NCI-H1930 (cell line): ENCODE results near the gene PRM1.
"Not testable (repeated sequence)": the region's sequence is repeated elsewhere in the genome, so short reads cannot be mapped to it uniquely, and the experiment has no call there.

Experiments
- DNase-seq, 2 experiments: peaks; one replicate each; lab custom pipeline; 2025; lab: John Stamatoyannopoulos, UW

The PRM1 gene

GRCh38 chr16:11298143-11298900 is 17.2 kb upstream of the PRM1 start:
- DNase-seq: no peak

DNA sequence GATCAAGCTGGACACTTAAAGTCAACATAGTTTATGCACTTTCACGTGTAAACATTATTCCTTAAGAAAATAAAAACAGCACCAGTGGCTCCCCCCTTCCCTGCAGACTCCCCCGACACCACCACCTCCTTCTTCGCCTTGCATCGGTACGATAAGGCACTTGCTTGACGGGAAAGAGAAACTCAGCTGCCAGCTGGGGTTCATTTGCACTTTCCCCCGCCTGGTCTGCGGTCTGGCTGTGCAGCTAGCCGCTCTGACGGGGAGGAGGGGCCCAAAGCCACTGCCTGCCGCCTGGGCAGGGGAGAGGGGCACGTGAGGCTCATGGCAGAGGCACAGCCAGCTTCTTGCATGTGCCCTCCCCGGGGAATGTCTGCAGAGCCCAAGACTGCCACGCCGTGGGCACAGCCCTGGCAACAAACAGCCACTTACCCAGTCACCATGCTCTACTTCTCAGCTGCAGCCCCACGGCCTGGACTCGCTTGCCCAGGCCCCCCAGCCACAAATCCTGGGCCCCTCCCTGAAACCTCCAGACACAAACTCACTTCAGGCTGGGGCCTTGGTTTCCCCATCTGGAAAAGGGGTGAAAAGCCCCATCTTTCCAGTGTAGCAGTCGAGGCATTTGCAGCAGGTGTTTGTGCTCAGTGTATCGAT is 16.5 kb upstream of the PRM1 start:
- no peak for DNase-seq

GRCh38 chr16:11296706-11297491 is 15.8 kb upstream of the PRM1 start:
- no peak for DNase-seq

DNA sequence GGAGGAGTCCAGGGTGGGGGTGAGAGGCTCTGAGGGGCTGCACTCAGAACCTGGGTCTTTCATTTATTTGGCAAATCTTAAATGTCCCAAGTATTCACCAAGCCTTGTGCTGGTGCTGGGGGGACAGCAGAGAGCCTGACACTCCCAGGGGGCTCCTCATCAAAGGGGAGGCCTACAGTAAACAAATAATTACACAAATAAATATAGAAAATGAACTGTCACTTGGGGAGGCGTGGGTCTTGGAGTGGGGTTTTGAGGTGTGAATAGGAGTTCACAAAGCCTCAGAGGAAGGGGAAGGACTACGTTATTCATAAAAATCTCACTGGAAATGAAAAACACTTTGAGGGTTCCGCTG is 15.2 kb upstream of the PRM1 start:
- no peak for DNase-seq

DNA sequence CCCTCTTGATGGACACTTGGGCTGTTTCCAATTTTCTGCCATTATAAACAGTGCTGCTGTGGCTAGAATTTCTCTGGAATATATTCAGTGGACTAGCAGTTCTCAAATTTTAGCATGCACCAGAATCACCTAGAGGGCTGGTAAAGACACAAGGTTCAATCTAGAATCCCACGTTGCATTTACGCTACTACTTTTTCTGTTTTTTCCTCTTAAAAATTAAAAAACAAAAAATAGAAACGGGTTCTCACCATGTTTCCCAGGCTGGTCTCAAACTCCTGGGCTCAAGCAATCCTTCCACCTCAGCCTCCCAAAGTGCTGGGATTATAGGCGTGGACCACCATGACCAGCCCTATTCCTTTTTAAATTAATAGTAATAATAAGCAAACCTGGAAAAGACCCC is 14.5 kb upstream of the PRM1 start:
- no peak for DNase-seq

DNA sequence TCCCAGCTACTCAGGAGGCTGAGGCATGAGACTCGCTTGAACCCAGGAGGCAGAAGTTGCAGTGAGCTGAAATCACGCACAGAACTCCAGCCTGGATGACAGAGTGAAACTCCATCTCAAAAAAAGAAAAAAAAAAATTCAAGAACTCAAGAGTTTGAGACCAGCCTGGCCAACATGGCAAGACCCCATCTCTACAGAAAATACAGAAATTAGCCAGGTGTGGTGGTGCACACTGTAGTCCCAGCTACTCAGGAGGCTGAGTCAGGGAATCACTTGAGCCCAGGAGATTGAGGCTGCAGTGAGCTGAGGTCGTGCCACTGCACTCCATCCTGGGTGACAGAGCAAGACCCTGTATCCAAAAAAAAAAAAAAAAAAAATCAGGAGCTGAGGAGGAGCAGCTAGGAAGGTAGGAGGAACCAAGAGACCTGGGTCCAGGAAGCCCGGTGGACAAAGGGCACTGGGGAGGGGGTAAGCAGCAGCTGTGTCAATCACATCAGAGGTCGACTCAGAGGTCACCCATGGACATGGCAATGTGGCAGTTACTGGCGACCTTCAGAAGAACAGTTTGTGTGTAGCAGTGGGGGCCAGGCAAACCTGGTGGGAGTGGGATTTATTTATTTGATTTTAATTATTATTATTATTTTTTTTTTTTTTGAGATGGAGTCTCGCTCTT is 11.1 kb upstream of the PRM1 start:
- no peak for DNase-seq

- no peak for DNase-seq
These were observed 10.1 kb upstream of the PRM1 start for GRCh38 chr16:11291091-11291703.

DNA sequence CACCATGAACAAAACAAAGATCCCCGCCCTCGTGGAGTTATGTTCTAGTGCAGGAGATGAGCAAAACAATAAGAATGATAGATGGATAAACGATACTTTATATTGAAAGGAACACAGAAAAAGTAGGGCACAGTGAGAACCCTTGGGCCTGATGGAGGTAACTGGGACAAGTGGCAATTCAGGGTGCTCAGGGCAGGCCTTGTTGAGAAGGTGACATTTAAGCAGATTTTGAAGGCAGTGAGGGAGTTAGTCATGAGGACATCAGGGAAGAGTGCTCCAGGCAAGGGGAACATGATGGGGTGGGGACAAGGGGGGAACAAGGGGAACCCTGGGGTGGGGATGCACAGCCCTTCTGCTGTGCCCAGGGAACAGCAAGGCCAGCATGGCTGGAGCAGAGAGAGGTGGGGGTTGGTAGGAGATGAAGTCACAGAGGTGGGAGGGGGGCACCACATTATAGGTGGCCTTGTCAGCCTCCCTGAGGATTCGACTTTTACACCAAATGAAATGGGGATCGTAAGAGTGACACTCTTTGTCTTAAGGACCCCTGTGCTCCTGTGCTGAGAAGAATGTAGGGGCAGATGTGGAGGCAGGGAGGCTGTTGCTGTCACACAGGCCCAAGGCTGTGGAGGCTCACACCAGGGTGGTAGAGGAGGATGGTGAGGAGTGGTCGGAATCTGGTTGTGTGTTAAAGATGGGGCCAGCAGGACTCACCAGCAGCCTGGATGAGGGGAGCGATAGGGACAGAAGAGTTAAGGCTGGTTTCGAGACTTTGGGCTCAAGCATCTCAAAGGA is 9.2 kb upstream of the PRM1 start:
- no peak for DNase-seq

DNA sequence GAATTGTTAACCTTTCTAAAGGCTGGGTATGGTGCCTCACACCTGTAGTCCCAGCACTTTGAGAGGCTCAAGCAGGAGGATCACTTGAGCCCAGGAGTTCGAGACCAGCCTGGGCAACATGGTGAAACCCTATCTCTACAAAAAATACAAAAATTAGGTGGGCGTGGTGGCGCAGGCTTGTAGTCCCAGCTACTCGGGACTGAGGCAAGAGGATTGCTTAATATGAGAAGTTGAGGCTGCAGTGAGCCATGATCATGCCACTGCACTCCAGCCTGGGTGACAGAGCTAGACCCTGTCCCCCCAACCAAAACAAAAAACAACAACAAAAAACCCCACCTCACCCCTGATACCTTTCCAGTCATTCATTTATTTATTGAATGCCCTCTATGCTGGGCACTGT is 8.6 kb upstream of the PRM1 start:
- DNase-seq: not testable (repeated sequence)

- no peak for DNase-seq
These were observed 8.1 kb upstream of the PRM1 start for GRCh38 chr16:11289202-11289601.

DNA sequence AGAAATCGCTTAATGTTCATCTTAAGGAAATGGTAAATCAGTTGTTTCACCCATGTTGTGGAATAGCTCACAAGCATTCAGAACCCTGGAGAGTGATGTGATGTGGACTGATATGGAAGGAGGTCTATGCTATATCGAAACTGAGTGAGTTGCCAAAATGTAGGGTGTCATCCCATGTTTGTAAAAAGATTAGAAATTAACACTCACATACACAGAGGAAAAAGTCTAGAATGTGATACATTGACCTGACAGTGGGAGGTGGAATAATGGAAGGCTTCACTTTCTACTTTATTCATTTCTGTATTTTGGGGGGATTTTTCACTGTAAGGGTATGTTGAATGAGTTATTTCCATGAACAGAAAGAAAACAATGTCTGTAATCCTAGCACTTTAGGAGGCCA is 4.7 kb upstream of the PRM1 start:
- DNase-seq: no peak

GRCh38 chr16:11283820-11284248 is 2.7 kb upstream of the PRM1 start:
- no peak for DNase-seq

- DNase-seq: no peak
These were observed 2.2 kb downstream of the PRM1 start for GRCh38 chr16:11278681-11279628.

- no peak for DNase-seq
These were observed 3.4 kb downstream of the PRM1 start for GRCh38 chr16:11277607-11278337.

- DNase-seq: no peak
These were observed 4.1 kb downstream of the PRM1 start for GRCh38 chr16:11276896-11277593.

DNA sequence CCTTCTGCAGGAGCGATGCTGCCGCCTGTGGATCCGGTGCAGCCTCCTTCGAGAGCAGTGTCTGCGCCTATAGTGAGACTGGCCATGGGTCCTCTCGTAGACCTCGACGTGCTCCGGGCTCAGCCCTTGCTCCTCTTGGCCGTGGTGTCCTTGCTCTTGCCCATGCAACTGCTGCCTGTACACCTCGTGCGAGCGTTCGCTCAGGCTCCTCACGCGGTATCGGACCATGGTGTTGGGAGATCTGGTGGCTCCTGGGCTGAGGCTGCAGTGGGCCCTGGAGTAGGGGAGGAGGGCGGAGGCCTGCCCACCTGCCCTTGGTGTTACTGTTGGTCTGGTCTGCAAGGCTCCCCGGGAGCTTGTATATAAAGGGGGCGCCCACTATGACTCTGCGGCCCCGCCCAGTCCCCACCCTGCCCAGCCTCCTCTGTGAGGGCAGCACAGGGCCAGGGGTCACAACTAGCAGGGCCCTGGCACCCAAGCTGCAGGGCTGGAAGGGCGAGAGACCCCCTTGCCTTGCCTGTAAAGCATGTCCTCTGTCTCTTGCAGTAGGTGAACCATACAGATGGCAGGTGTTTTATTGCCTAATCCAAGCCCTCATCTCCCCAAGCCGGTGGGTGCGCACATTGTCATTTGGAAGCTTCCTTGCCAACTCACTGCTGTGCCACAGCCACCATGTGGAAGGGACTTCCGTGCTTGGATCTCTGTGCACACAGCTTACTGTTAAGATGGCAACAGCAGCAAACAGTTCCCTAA is 4.8 kb downstream of the PRM1 start, which contains the start of gene PRM2:
PRM2 (minus strand) TSS at position 338 of the 753 bp plus-strand sequence; CDS start at position 228, 110 bp downstream.
- no peak for DNase-seq

DNA sequence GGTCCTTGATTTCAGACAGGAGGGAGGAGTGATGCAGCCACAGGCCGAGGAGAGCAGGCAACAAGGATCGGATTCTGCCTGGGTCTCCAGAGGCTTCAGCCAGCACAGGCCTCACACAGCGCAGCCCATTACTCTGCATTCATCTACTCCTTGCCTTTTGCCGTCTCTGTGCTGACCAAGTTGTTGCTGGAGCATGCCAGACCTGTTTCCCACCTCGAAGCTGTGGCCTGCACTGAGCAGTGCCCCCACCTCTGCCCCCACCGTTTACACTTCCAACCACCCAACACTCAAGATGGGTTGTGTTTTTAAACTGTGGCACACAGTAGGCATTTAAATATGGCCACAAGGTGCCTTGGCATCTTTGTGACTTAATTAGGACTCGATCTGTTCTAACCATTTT is 6.2 kb downstream of the PRM1 start:
- DNase-seq: no peak
